Measurements from ENCODE around the gene FLRT2. TPM values are rescaled to one million over a fixed set of nuclear protein-coding genes. Genes with fewer than 3 reads are reported as not detected.
A peak's percentile ranks its signal among the peaks of the same experiment; 100 is the strongest.

FLRT2 gene
- total and polyA plus RNA-seq, 2 experiments from 2014 or later: 5.2 to 5.8 TPM

DNA sequence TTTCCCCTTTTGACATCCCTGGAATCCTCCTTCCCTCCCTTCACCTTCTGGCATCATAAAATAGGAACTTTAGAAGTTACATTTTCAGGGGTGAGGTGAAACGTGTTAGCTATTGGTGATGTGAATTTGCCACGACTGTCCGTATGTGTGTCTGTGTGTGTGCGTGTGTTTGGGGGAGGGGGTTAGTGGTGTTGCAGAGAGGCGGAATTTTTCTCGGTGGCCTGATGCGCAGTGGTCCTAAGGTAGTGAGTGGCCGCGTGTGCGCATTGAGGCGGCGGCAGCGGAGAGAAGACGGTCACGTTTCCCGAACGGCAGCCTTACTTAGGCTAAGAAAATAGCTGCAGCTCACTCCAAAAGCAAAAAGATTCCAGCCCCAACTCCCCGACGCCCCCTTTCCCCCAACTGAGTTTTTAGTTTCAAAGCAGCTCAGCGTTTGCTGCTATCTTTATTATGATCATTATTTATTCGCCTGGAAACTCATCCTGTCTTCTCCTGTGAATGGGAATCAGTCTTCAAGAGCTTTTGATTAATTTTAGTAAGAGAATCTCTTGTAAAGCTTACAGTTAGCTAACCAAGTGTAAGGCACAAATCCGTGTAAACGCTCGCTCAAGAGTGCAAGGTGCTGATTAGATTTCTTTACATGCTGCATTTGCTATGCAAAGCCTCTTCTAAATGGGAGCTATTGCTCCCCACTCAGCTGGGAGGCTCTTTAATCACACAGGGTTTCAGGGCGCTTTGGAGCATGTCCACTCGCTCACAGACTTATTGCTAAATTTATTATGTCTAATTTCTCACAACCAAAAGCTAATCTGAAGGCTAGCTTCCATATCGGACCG, 4.7 kb downstream of the FLRT2 start:
- peak; percentile 42 to 46 for DNase-seq (ENCODE audit: low read depth in 1 of 2, low spot score in 1 of 2)
- H3K27ac ChIP-seq: no peak overlapping the region

DNA sequence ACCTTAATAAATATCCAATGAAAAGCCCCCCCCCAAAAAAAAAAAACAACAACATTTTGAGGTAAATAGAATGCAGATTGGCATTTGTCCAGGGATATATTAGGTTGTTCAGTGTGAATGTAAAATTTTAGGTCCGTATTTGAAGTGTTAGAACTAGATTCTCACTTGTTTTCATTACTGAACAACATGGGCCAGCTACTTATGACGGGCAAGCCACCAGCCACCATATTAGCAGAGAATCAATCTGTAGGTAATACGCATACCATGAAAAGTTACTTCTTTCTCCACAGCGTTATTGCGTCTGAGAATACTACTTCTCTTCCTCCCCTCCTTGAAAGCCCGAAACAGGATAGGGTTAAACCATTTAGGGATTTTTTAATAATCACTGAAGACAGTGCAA, 5.4 kb downstream of the FLRT2 start:
- H3K9me3 ChIP-seq (ENCODE audit: low read depth): no peaks in the 10 kb centered on the region
- H3K4me1 ChIP-seq (ENCODE audit: low read depth): peaks cover 8% of the 10 kb centered on the region
- H3K27ac ChIP-seq: no peak overlapping the region
- H3K36me3 ChIP-seq: no peaks in the 10 kb centered on the region
- peak in 1 of 2 donors; percentile 32 for DNase-seq (ENCODE audit: low read depth in 1 of 2, low spot score in 1 of 2)
- peak overlapping the region; percentile 65 for H3K4me3 ChIP-seq
- H3K27me3 ChIP-seq: peaks cover 27% of the 10 kb centered on the region
- TF ChIP-seq CTCF (IDR thresholded peaks at IDR 0.05; ENCODE audit: low read depth, low read length): no peak

More for the DNA sequence above, 4.7 kb downstream of the FLRT2 start:
- H3K4me1 ChIP-seq (ENCODE audit: low read depth): peaks cover 8% of the 10 kb centered on the region
- TF ChIP-seq CTCF (IDR thresholded peaks at IDR 0.05; ENCODE audit: low read depth, low read length): no peak
- peaks cover 33% of the 10 kb centered on the region for H3K27me3 ChIP-seq
- no peaks in the 10 kb centered on the region for H3K9me3 ChIP-seq (ENCODE audit: low read depth)
- H3K4me3 ChIP-seq: peak overlapping the region; percentile 65
- no peaks in the 10 kb centered on the region for H3K36me3 ChIP-seq

DNA sequence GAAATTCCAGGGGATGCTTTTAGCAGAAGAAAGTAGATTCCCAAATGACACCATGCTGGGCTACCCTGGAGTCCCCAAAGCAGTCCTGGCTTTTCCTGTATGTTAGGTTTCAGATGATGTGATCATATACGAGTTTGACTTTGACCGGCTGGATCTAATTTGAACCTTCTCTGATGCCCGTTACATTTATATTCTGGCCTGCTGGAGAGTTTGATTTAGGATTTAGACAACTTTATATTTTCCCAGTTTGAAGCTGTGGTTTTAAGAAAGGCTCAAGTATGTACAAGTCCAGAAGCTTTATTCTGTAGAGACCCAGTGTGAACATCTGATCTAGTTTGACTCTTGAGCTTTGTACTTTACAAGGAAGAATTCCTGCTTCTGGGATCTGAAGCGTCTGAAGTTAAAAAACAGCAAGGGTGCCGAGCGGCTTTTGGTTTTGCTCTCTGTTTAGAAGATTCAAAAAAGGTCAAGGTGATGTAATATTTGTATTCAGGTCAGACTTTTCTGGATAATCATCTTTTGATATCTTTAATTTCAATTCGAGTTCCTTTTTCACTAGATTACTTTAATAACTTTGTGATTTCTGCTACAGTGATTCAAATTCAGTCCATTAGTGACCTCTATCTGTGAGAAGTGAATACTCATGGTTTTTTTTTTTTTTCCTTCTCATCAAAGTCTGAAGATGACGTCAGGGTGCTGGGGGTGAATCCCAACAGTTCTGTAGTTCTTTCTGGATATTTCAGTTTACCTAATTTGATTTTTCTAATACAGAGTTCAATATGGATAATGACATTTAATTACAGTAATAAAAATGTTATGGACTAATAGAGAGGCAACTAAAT, 6.3 kb downstream of the FLRT2 start:
- Histone ChIP-seq H3K36me3 (no peaks in the 10 kb centered on the region), H3K4me1 (ENCODE audit: low read depth) (peaks cover 8% of the 10 kb centered on the region), H3K27me3 (peaks cover 19% of the 10 kb centered on the region), H3K9me3 (ENCODE audit: low read depth) (no peaks in the 10 kb centered on the region), H3K4me3 (peak overlapping the region; percentile 65), H3K27ac (no peak overlapping the region)
- TF ChIP-seq CTCF (IDR thresholded peaks at IDR 0.05; ENCODE audit: low read depth, low read length): peak; percentile 51
- peak in 1 of 2 donors; percentile 73 for DNase-seq (ENCODE audit: low read depth in 1 of 2, low spot score in 1 of 2)

GRCh38 chr14:85536833-85537190, 6.9 kb downstream of the FLRT2 start:
- Histone ChIP-seq H3K27me3 (peaks cover 15% of the 10 kb centered on the region), H3K4me1 (ENCODE audit: low read depth) (peaks cover 8% of the 10 kb centered on the region), H3K27ac (no peak overlapping the region), H3K9me3 (ENCODE audit: low read depth) (no peaks in the 10 kb centered on the region), H3K4me3 (peak overlapping the region; percentile 3), H3K36me3 (no peaks in the 10 kb centered on the region)
- peak in 1 of 2 donors; percentile 60 for DNase-seq (ENCODE audit: low read depth in 1 of 2, low spot score in 1 of 2)
- TF ChIP-seq CTCF (IDR thresholded peaks at IDR 0.05; ENCODE audit: low read depth, low read length): no peak

DNA sequence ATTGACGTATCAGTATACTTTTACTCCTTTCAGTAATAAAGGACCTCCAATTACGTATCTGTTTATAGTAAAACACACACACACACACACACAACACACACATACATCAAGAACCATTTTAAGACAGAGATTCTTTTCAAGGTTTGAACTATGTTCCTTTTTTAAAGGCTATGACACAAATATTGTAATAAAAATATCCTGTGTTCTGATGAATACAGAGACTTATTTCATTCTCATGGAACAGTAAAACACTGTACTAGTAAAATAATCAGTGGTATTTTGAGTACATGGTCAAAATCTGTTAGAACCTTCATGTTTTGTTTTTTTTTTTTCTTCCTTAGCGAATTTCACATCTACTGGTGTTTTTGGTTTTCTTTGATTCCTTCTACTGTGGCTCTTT, 7.6 kb downstream of the FLRT2 start:
- H3K4me3 ChIP-seq: no peak overlapping the region
- H3K27ac ChIP-seq: no peak overlapping the region
- no peak for DNase-seq (ENCODE audit: low read depth in 1 of 2, low spot score in 1 of 2)
- peaks cover 7% of the 10 kb centered on the region for H3K4me1 ChIP-seq (ENCODE audit: low read depth)
- no peaks in the 10 kb centered on the region for H3K36me3 ChIP-seq
- no peaks in the 10 kb centered on the region for H3K9me3 ChIP-seq (ENCODE audit: low read depth)
- TF ChIP-seq CTCF (IDR thresholded peaks at IDR 0.05; ENCODE audit: low read depth, low read length): no peak
- H3K27me3 ChIP-seq: peaks cover 8% of the 10 kb centered on the region

Data from cardiac muscle cell (in vitro differentiated cells and primary cell).